ENCODE measurements around the gene TRAPPC2. TPM values are rescaled to one million over a fixed set of nuclear protein-coding genes. Genes with fewer than 3 reads are reported as not detected.

The TRAPPC2 gene
- 13.4 and 14.1 TPM in 2 replicates for total RNA-seq

GRCh38 chrX:13734278-13735172 is at the start of gene TRAPPC2, which contains the start of gene OFD1:
TRAPPC2 (minus strand) TSS chrX:13734620; CDS start chrX:13719963, 14,657 bp downstream.
OFD1 (plus strand) TSS chrX:13734748; CDS start chrX:13735072, 324 bp downstream.

GRCh38 chrX:13688958-13689740 is 45.3 kb downstream of the TRAPPC2 start, which contains the start of gene RAB9A:
RAB9A (plus strand) TSS chrX:13689128; CDS start chrX:13708747, 19,619 bp downstream.

Other genes starting within 250 kb of the TRAPPC2 start
- gene EGFL6, start 165.0 kb downstream of the TRAPPC2 start, total RNA-seq, result not detected in 2 replicates
- gene TCEANC, start 81.5 kb downstream of the TRAPPC2 start, total RNA-seq, result 1.3 and 2.2 TPM in 2 replicates
- 13.4 and 23.1 TPM in 2 replicates for gene RAB9A, start 45.5 kb downstream of the TRAPPC2 start, total RNA-seq
- 9.1 and 12.0 TPM in 2 replicates for gene OFD1, start 128 bp upstream of the TRAPPC2 start, total RNA-seq
- gene GPM6B, start 82.5 kb upstream of the TRAPPC2 start, total RNA-seq, result under 0.01 and 0.33 TPM in 2 replicates

Measured in vein endothelial cell (primary cell).